Spinal cord (tissue), 10 donors: ENCODE measurements around the gene AKR1D1. TPM values are rescaled to one million over a fixed set of nuclear protein-coding genes. Genes with fewer than 3 reads are reported as not detected.
"Not testable (repeated sequence)": the region's sequence is repeated elsewhere in the genome, so short reads cannot be mapped to it uniquely, and the experiment has no call there.

Source experiments
- DNase-seq, 6 donors: peaks; one replicate each; pipeline versions ENCODE4 v3.0.0 to v3.0.0-alpha.2; 2013 to 2015; ENCODE audit warnings: low spot score in 6 of 6, low read depth in 4 of 6
- H3K27ac ChIP-seq: one replicate; pipeline ENCODE4 v1.5.1; 2013; ENCODE audit warnings: low read depth, low read length, control low read depth
- H3K27me3 ChIP-seq: one replicate; pipeline ENCODE4 v1.6.1; 2013; ENCODE audit warnings: low read length; ENCODE audit not compliant: control insufficient read depth, insufficient read depth
- H3K36me3 ChIP-seq: one replicate; pipeline ENCODE4 v1.6.1; 2013; ENCODE audit warnings: low read length; ENCODE audit not compliant: control insufficient read depth, insufficient read depth
- H3K4me1 ChIP-seq: one replicate; pipeline ENCODE4 v1.6.1; 2013; ENCODE audit warnings: low read length; ENCODE audit not compliant: control insufficient read depth, insufficient read depth
- H3K4me3 ChIP-seq: one replicate; pipeline ENCODE4 v1.5.1; 2013; ENCODE audit warnings: low read depth, low read length, control low read depth
- H3K9me3 ChIP-seq: one replicate; pipeline ENCODE4 v1.6.1; 2013; ENCODE audit warnings: low read length; ENCODE audit not compliant: control insufficient read depth, insufficient read depth
- WGBS: methylation state at CpG from one replicate; pipeline ENCODE4 v1.1.5; 2013; ENCODE audit warnings: missing lambda C conversion rate; ENCODE audit not compliant: insufficient coverage; 5-methylcytosine and 5-hydroxymethylcytosine counted together
- polyA plus RNA-seq, 2 donors: library from polyadenylated mRNA; unstranded; fragments of 120-200 nt; gene quantifications; one replicate each; pipeline ENCODE4 v1.2.1, GENCODE V29; 2013; ENCODE audit not compliant: insufficient read length in 2 of 2
- total RNA-seq, 2 donors: library from RNA; depleted of rRNA in 1 of 2; stranded (reverse); fragments of 120-200 nt in 1 of 2; fragments of >200 nt in 1 of 2; gene quantifications; one replicate each; pipeline versions ENCODE4 v1.2.3 to v1.2.4, GENCODE V29; 2013 to 2014
- donor health status: healthy.

The AKR1D1 gene
- total and polyA plus RNA-seq, 4 donors, result 0.18 TPM; not detected in 3

GRCh38 chr7:138127996-138128395, 51.7 kb downstream of the AKR1D1 start:
- Histone ChIP-seq H3K9me3 (no peaks in the 10 kb centered on the region), H3K36me3 (no peaks in the 10 kb centered on the region), H3K4me3 (no peak overlapping the region), H3K27ac (no peak overlapping the region), H3K27me3 (no peaks in the 10 kb centered on the region), H3K4me1 (no peaks in the 10 kb centered on the region)
- DNase-seq, result no peak
- WGBS, result no CpG with 5 or more reads among the region's 2 CpGs

- H3K27me3 ChIP-seq, result no peaks in the 10 kb centered on the region
- no peaks in the 10 kb centered on the region for H3K4me1 ChIP-seq
- no peak overlapping the region for H3K27ac ChIP-seq
These were observed 53.4 kb downstream of the AKR1D1 start for GRCh38 chr7:138129551-138130165.

GRCh38 chr7:138137423-138138171, 61.3 kb downstream of the AKR1D1 start:
- WGBS, result no CpG with 5 or more reads among the region's 2 CpGs
- H3K9me3 ChIP-seq, result no peaks in the 10 kb centered on the region
- DNase-seq, result peak in 1 of 6 donors; percentile 41

More at GRCh38 chr7:138129551-138130165, 53.4 kb downstream of the AKR1D1 start:
- WGBS, result 100% methylated on average over 2 of the region's 3 CpGs
- H3K4me3 ChIP-seq, result no peak overlapping the region
- no peak for DNase-seq
- H3K36me3 ChIP-seq, result no peaks in the 10 kb centered on the region
- no peaks in the 10 kb centered on the region for H3K9me3 ChIP-seq

GRCh38 chr7:138138244-138138643, 62.0 kb downstream of the AKR1D1 start:
- 82% methylated on average over 1 of the region's 3 CpGs for WGBS
- no peak overlapping the region for H3K27ac ChIP-seq
- DNase-seq, result no peak
- no peaks in the 10 kb centered on the region for H3K4me1 ChIP-seq
- H3K27me3 ChIP-seq, result no peaks in the 10 kb centered on the region
- no peak overlapping the region for H3K4me3 ChIP-seq
- H3K36me3 ChIP-seq, result no peaks in the 10 kb centered on the region
- H3K9me3 ChIP-seq, result no peaks in the 10 kb centered on the region

More at GRCh38 chr7:138137423-138138171, 61.3 kb downstream of the AKR1D1 start:
- H3K27ac ChIP-seq, result no peak overlapping the region
- H3K27me3 ChIP-seq, result no peaks in the 10 kb centered on the region
- H3K4me1 ChIP-seq, result no peaks in the 10 kb centered on the region
- H3K4me3 ChIP-seq, result no peak overlapping the region
- no peaks in the 10 kb centered on the region for H3K36me3 ChIP-seq

- H3K4me1 ChIP-seq, result no peaks in the 10 kb centered on the region
- H3K27me3 ChIP-seq, result no peaks in the 10 kb centered on the region
- no peak for DNase-seq
- H3K36me3 ChIP-seq, result no peaks in the 10 kb centered on the region
- H3K9me3 ChIP-seq, result no peaks in the 10 kb centered on the region
- H3K4me3 ChIP-seq, result no peak overlapping the region
- H3K27ac ChIP-seq, result no peak overlapping the region
These were observed 66.4 kb downstream of the AKR1D1 start for GRCh38 chr7:138142583-138143201.

GRCh38 chr7:138144958-138145357, 68.7 kb downstream of the AKR1D1 start:
- Histone ChIP-seq H3K9me3 (no peaks in the 10 kb centered on the region), H3K27me3 (no peaks in the 10 kb centered on the region), H3K4me3 (no peak overlapping the region), H3K27ac (no peak overlapping the region), H3K4me1 (no peaks in the 10 kb centered on the region), H3K36me3 (no peaks in the 10 kb centered on the region)
- DNase-seq, result peak in 1 of 6 donors; percentile 55
- WGBS, result 83% methylated on average over 1 of the region's 2 CpGs

GRCh38 chr7:138146221-138146620, 70.0 kb downstream of the AKR1D1 start:
- H3K4me3 ChIP-seq, H3K4me1 ChIP-seq, H3K9me3 ChIP-seq, H3K36me3 ChIP-seq, H3K27ac ChIP-seq, H3K27me3 ChIP-seq, DNase-seq: not testable (repeated sequence)
- 90% methylated on average over 13 of the region's 19 CpGs for WGBS

- H3K4me3 ChIP-seq, H3K9me3 ChIP-seq, H3K36me3 ChIP-seq, H3K27ac ChIP-seq, H3K27me3 ChIP-seq, H3K4me1 ChIP-seq, DNase-seq: not testable (repeated sequence)
- 86% methylated on average over 30 of the region's 32 CpGs for WGBS
These were observed 70.8 kb downstream of the AKR1D1 start for GRCh38 chr7:138146757-138147734.
